K562 (cell line): ENCODE measurements around the gene CHRND. TPM values are rescaled to one million over a fixed set of nuclear protein-coding genes. Genes with fewer than 3 reads are reported as not detected.

ENCODE experiments used
- ATAC-seq: fragments of 200-7000 bp; cut with Tn5 transposase; 3 replicates; pipeline ENCODE4 v1.9.1; 2020; ENCODE audit warnings: moderate library complexity
- BruUV-seq: library from RNA; stranded (reverse); fragments of 400-500 nt; replicated peaks from 2 replicates; lab custom pipeline; 2021; lab: Mats Ljungman, UMichigan
- CTCF ChIA-PET: fragments of 300-600 bp; formaldehyde crosslinking; extraction: SDS; loops from one replicate; lab custom pipeline; 2021; ENCODE audit warnings: low intra/inter-chr PET ratio; lab: Yijun Ruan, JAX
- POLR2A ChIA-PET: fragments of 300-600, 350-650 bp; sonication (Branson Sonifier 250); formaldehyde crosslinking; extraction: SDS; loops from one replicate; lab custom pipeline; 2021; ENCODE audit warnings: antibody characterized with exemption, inconsistent platforms; lab: Yijun Ruan, JAX
- DNase-seq, 4 experiments: peaks; one replicate each; pipeline versions ENCODE4 v3.0.0 to v3.0.0-alpha.2; 2011 to 2018; ENCODE audit warnings: low spot score in 3 of 4, mixed read lengths in 3 of 4; ENCODE audit errors: extremely low read depth in 1 of 4
- FAIRE-seq: peaks from 2 replicates; lab custom pipeline; 2011; peaks lifted over from hg19 to GRCh38; lab: Jason Lieb, UNC
- H2AFZ ChIP-seq: 2 replicates; pipeline ENCODE4 v1.6.0; 2011; ENCODE audit warnings: low read depth, low read length, control low read depth, inconsistent platforms
- H3K27ac ChIP-seq: fragments of 200-600 bp; 3 replicates; pipeline ENCODE4 v1.8.0; 2011; ENCODE audit warnings: low read depth, mild to moderate bottlenecking, control low read depth, inconsistent platforms, low read length, moderate library complexity, mixed read lengths; ENCODE audit errors: extremely low read depth
- H3K27me3 ChIP-seq, 2 experiments: fragments of 300-600 bp in 1 of 2; 2 replicates in 1 of 2; 3 replicates in 1 of 2; pipeline versions ENCODE4 v1.6.0 to v1.8.0; 2011; ENCODE audit warnings: inconsistent platforms in 2 of 2, low read length in 2 of 2, mild to moderate bottlenecking in 1 of 2, mixed read lengths in 1 of 2, moderate library complexity in 1 of 2; ENCODE audit not compliant: control insufficient read depth in 2 of 2, insufficient read depth in 2 of 2
- H3K36me3 ChIP-seq: fragments of 300-600 bp; 3 replicates; pipeline ENCODE4 v1.8.0; 2011; ENCODE audit warnings: mild to moderate bottlenecking, low read length, inconsistent platforms; ENCODE audit not compliant: control insufficient read depth, insufficient read depth
- H3K4me1 ChIP-seq, 2 experiments: fragments of 200-600 bp in 1 of 2; replicated peaks in 1 of 2; 2 replicates in 1 of 2; 3 replicates in 1 of 2; pipeline versions ENCODE4 v1.5.1 to v1.8.0; 2011; ENCODE audit warnings: inconsistent platforms in 2 of 2, low read length in 2 of 2, mild to moderate bottlenecking in 1 of 2, mixed read lengths in 1 of 2, moderate library complexity in 1 of 2; ENCODE audit not compliant: control insufficient read depth in 2 of 2, insufficient read depth in 2 of 2
- H3K4me2 ChIP-seq: 2 replicates; pipeline ENCODE4 v1.6.1; 2011; ENCODE audit warnings: low read length, control low read depth, inconsistent platforms, mixed read lengths; ENCODE audit not compliant: insufficient read depth
- H3K4me3 ChIP-seq: fragments of 200-600 bp; sonication (generic), shearing (Covaris generic); 2 replicates; pipeline ENCODE4 v1.5.1; 2016; ENCODE audit warnings: control low read depth, inconsistent platforms
- H3K79me2 ChIP-seq: fragments of 200-600 bp; 3 replicates; pipeline ENCODE4 v1.8.0; 2011; ENCODE audit warnings: low read length, inconsistent platforms; ENCODE audit not compliant: control insufficient read depth, insufficient read depth
- H3K9ac ChIP-seq, 2 experiments: 2 replicates each; pipeline versions ENCODE4 v1.6.0 to v1.6.1; 2011; ENCODE audit warnings: low read depth in 2 of 2, low read length in 2 of 2, control low read depth in 1 of 2, inconsistent platforms in 1 of 2, mild to moderate bottlenecking in 1 of 2, mixed read lengths in 1 of 2; ENCODE audit not compliant: insufficient read depth in 1 of 2
- H3K9me1 ChIP-seq: one replicate; pipeline ENCODE4 v1.6.0; 2011; ENCODE audit warnings: inconsistent platforms, mild to moderate bottlenecking, low read length, moderate library complexity; ENCODE audit not compliant: control insufficient read depth, insufficient read depth
- H3K9me3 ChIP-seq: replicated peaks from 2 replicates; pipeline ENCODE4 v1.5.1; 2011; ENCODE audit warnings: low read depth, low read length, inconsistent platforms; ENCODE audit not compliant: control insufficient read depth, insufficient read depth
- H4K20me1 ChIP-seq: replicated peaks from 2 replicates; pipeline ENCODE4 v1.6.1; 2011; ENCODE audit warnings: low read length, inconsistent platforms, mixed read lengths; ENCODE audit not compliant: control insufficient read depth, insufficient read depth
- EP400 ChIP-seq: fragments of 450-650 bp; IDR thresholded peaks from 2 replicates; pipeline ENCODE4 v1.6.1; 2017; ENCODE audit warnings: antibody characterized with exemption, mild to moderate bottlenecking, moderate library complexity
- HNRNPK ChIP-seq: fragments of 200-400 bp; formaldehyde crosslinking; IDR thresholded peaks from one replicate; pipeline ENCODE4 v1.6.1; 2018; ENCODE audit warnings: mild to moderate bottlenecking, low read depth, low read length; ENCODE audit not compliant: poor library complexity, severe bottlenecking
- MEIS2 ChIP-seq: fragments of 450-650 bp; IDR thresholded peaks from 2 replicates; pipeline ENCODE4 v1.6.1; 2014; ENCODE audit warnings: mild to moderate bottlenecking; ENCODE audit not compliant: partially characterized antibody
- PCBP1 ChIP-seq: fragments of 200-400 bp; formaldehyde crosslinking; IDR thresholded peaks from 2 replicates; pipeline ENCODE4 v1.6.1; 2018; ENCODE audit warnings: mild to moderate bottlenecking, low read depth, low read length; ENCODE audit not compliant: poor library complexity, severe bottlenecking
- ZNF695 ChIP-seq: fragments of 450-650 bp; formaldehyde crosslinking; IDR thresholded peaks from 2 replicates; pipeline ENCODE4 v1.4.0; 2020; ENCODE audit warnings: mild to moderate bottlenecking, moderate library complexity
- ZNF76 ChIP-seq: fragments of 250-450 bp; sonication (Bioruptor Pico); IDR thresholded peaks from 2 replicates; pipeline ENCODE4 v1.4.0; 2020; ENCODE audit warnings: mild to moderate bottlenecking, moderate library complexity, borderline replicate concordance
- WGBS: fragments of 100-300 bp; shearing (Covaris generic); methylation state at CpG from one replicate; pipeline ENCODE4 v1.1.6; 2016; ENCODE audit warnings: low coverage, mixed read lengths; ENCODE audit not compliant: insufficient coverage; ENCODE audit errors: missing lambda C conversion rate; 5-methylcytosine and 5-hydroxymethylcytosine counted together
- in situ Hi-C: fragments of 300-500 bp; cut with MboI; formaldehyde crosslinking; loops from 4 replicates; pipeline ENCODE4 v1.15.0; 2018; ENCODE audit warnings: inconsistent platforms, mixed read lengths
- intact Hi-C: fragments of 100-400 bp; cut with micrococcal nuclease; formaldehyde crosslinking; loops from 2 replicates; pipeline ENCODE4 v1.14.2; 2022
- polyA plus RNA-seq, 8 experiments: library from polyadenylated mRNA; depleted of rRNA in 4 of 8; stranded (reverse) in 5 of 8; unstranded in 3 of 8; fragments of >200 nt; fragmentation: Nextera tagmentation in 2 of 8; fragmentation: Illumina TruSeq in 1 of 8; extraction: Ambion mirVana in 2 of 8; extraction: Trizol in 1 of 8; gene quantifications; 2 replicates each; pipeline versions ENCODE4 v1.2.1 to v1.2.3, GENCODE V29; 2011 to 2014; ENCODE audit warnings: inconsistent platforms in 1 of 8, missing spikeins in 1 of 8
- total RNA-seq, 7 experiments: library from RNA; depleted of rRNA in 6 of 7; stranded (reverse); fragments of >200 nt in 6 of 7; fragmentation: Illumina TruSeq in 2 of 7; extraction: Trizol in 2 of 7; gene quantifications; 2 replicates each; pipeline versions ENCODE4 v1.2.1 to v1.2.3, GENCODE V29; 2011 to 2021; ENCODE audit warnings: low replicate concordance in 1 of 7
- TF ChIP-seq, protein P1 (sequence below): fragments of 250-450 bp; sonication (Bioruptor Pico); IDR thresholded peaks from 2 replicates; pipeline ENCODE4 v1.5.0; 2020; ENCODE audit warnings: mild to moderate bottlenecking, borderline replicate concordance
- TF ChIP-seq, protein P2 (sequence below): IDR thresholded peaks from 2 replicates; pipeline ENCODE4 v1.6.1; 2011; ENCODE audit warnings: borderline replicate concordance, low read depth, mild to moderate bottlenecking, moderate library complexity, low read length; ENCODE audit not compliant: insufficient read depth, poor library complexity, severe bottlenecking
- TF ChIP-seq, protein P3 (sequence below): fragments of 250-450 bp; sonication (Bioruptor Pico); IDR thresholded peaks from 2 replicates; pipeline ENCODE4 v1.8.0; 2022; ENCODE audit warnings: moderate library complexity, mild to moderate bottlenecking, inconsistent platforms

The CHRND gene
- total and polyA plus RNA-seq, 9 of the 15 experiments (the other 6 are each of a cell fraction or from before 2014, with no cell fraction given) = not detected

DNA sequence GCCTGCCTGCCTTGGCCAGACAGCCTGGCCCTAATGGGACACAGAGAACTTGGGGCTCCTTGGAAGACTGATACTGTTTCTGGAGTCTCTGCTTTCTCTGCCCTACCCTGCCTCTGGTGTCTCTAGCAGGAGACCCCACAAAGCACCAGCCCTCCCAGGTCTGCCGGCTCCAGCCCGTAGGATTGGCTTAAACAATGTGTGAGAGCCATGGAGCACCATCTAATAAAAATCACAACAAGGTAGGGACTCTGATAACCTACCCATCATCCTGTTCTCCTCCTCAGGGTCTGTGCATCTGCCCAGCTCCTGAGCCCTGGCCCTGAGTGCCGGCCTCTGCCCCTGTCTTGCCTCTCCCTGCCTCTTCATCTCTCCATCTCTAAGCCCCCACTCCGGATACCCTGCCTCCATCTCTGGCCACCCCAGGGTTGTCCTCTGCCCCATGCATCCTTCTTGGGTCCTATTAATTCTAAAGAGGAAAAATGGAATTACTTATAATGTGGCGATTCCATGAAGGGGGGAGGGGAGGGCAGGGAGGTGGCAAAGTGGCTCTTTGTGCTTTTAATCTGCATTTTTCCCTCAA, 37.1 kb upstream of the CHRND start:
- in situ Hi-C loops (no loop called here), intact Hi-C loops (no loop called here)
- no peak overlapping the region for H2AFZ ChIP-seq
- no peak overlapping the region for H3K9ac ChIP-seq
- no peaks in the 10 kb centered on the region for H3K4me1 ChIP-seq
- CTCF ChIA-PET = no interaction called here
- FAIRE-seq (no peak), ATAC-seq (no peak), DNase-seq (no peak)
- H3K27me3 ChIP-seq = peaks cover 0 to 19% of the 10 kb centered on the region in 2 experiments; a peak in 2 of 5 replicates
- H3K9me3 ChIP-seq = no peaks in the 10 kb centered on the region
- H3K4me2 ChIP-seq = no peak overlapping the region
- H3K27ac ChIP-seq = no peak overlapping the region
- no peak overlapping the region for H3K4me3 ChIP-seq
- H3K9me1 ChIP-seq = no peaks in the 10 kb centered on the region
- BruUV-seq = no TSS peak
- TF ChIP-seq, protein P1, sequence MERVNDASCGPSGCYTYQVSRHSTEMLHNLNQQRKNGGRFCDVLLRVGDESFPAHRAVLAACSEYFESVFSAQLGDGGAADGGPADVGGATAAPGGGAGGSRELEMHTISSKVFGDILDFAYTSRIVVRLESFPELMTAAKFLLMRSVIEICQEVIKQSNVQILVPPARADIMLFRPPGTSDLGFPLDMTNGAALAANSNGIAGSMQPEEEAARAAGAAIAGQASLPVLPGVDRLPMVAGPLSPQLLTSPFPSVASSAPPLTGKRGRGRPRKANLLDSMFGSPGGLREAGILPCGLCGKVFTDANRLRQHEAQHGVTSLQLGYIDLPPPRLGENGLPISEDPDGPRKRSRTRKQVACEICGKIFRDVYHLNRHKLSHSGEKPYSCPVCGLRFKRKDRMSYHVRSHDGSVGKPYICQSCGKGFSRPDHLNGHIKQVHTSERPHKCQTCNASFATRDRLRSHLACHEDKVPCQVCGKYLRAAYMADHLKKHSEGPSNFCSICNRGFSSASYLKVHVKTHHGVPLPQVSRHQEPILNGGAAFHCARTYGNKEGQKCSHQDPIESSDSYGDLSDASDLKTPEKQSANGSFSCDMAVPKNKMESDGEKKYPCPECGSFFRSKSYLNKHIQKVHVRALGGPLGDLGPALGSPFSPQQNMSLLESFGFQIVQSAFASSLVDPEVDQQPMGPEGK (CRISPR knock-in tag) = no peak
- TF ChIP-seq EP400 (no peak), HNRNPK (no peak), ZNF76 (no peak), MEIS2 (no peak), ZNF695 (CRISPR knock-in tag) (no peak), PCBP1 (no peak)
- TF ChIP-seq, protein P2, sequence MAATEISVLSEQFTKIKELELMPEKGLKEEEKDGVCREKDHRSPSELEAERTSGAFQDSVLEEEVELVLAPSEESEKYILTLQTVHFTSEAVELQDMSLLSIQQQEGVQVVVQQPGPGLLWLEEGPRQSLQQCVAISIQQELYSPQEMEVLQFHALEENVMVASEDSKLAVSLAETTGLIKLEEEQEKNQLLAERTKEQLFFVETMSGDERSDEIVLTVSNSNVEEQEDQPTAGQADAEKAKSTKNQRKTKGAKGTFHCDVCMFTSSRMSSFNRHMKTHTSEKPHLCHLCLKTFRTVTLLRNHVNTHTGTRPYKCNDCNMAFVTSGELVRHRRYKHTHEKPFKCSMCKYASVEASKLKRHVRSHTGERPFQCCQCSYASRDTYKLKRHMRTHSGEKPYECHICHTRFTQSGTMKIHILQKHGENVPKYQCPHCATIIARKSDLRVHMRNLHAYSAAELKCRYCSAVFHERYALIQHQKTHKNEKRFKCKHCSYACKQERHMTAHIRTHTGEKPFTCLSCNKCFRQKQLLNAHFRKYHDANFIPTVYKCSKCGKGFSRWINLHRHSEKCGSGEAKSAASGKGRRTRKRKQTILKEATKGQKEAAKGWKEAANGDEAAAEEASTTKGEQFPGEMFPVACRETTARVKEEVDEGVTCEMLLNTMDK = no peak
- TF ChIP-seq, protein P3, sequence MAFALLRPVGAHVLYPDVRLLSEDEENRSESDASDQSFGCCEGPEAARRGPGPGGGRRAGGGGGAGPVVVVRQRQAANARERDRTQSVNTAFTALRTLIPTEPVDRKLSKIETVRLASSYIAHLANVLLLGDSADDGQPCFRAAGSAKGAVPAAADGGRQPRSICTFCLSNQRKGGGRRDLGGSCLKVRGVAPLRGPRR (CRISPR knock-in tag) = no peak
- no peaks in the 10 kb centered on the region for H3K36me3 ChIP-seq
- H4K20me1 ChIP-seq = no peaks in the 10 kb centered on the region
- WGBS = 8% methylated on average over 2 of the region's 5 CpGs
- no peaks in the 10 kb centered on the region for H3K79me2 ChIP-seq
- POLR2A ChIA-PET = no interaction called here
